AG10803 (cell line): ENCODE data around the gene MEST.
"Not testable (repeated sequence)": the region's sequence is repeated elsewhere in the genome, so short reads cannot be mapped to it uniquely, and the experiment has no call there.

Experiments
- DNase-seq: peaks from one replicate; pipeline ENCODE4 v3.0.0; 2010; ENCODE audit warnings: low read depth
- H3K4me3 ChIP-seq: 2 replicates; pipeline ENCODE4 v1.5.1; 2011; ENCODE audit warnings: mild to moderate bottlenecking, low read length, control low read depth
- CTCF ChIP-seq: conservative IDR thresholded peaks from 2 replicates; pipeline ENCODE4 v1.5.1; 2011; ENCODE audit warnings: mild to moderate bottlenecking, low read length, control low read depth, inconsistent platforms

The MEST gene

GRCh38 chr7:130505753-130506152 is 13.9 kb downstream of the MEST start:
- peak; percentile 35 for DNase-seq
- H3K4me3 ChIP-seq, result no peak overlapping the region
- no peak for TF ChIP-seq CTCF

- DNase-seq, result no peak
- no peak overlapping the region for H3K4me3 ChIP-seq
- TF ChIP-seq CTCF, result no peak
These were observed 14.5 kb downstream of the MEST start for GRCh38 chr7:130506358-130506757.

GRCh38 chr7:130512038-130512437 is 20.2 kb downstream of the MEST start:
- DNase-seq, H3K4me3 ChIP-seq: not testable (repeated sequence)

GRCh38 chr7:130513447-130513846 is 21.6 kb downstream of the MEST start:
- no peak for DNase-seq
- TF ChIP-seq CTCF, result no peak
- H3K4me3 ChIP-seq, result no peak overlapping the region

GRCh38 chr7:130515315-130516040 is 23.6 kb downstream of the MEST start:
- no peak for TF ChIP-seq CTCF
- H3K4me3 ChIP-seq, result no peak overlapping the region
- no peak for DNase-seq

GRCh38 chr7:130521258-130521951 is 29.5 kb downstream of the MEST start:
- no peak for TF ChIP-seq CTCF
- no peak for DNase-seq
- no peak overlapping the region for H3K4me3 ChIP-seq

- not testable (repeated sequence) for H3K4me3 ChIP-seq, DNase-seq
These were observed 31.7 kb downstream of the MEST start for GRCh38 chr7:130523519-130524125.

GRCh38 chr7:130524628-130525027 is 32.7 kb downstream of the MEST start:
- H3K4me3 ChIP-seq, result no peak overlapping the region
- TF ChIP-seq CTCF, result no peak
- no peak for DNase-seq

- not testable (repeated sequence) for DNase-seq
These were observed 36.0 kb downstream of the MEST start for GRCh38 chr7:130527752-130528355.

More at GRCh38 chr7:130527752-130528355, 36.0 kb downstream of the MEST start:
- H3K4me3 ChIP-seq, result not testable (repeated sequence)
